Uterus (tissue), 2 donors: ENCODE results near the gene RANBP17.

Source experiments
- CTCF ChIP-seq, 4 experiments: fragments of 200-600 bp in 2 of 4; fragments of 450-650 bp in 2 of 4; sonication (generic) in 2 of 4; IDR thresholded peaks; one replicate each; pipeline ENCODE4 v1.5.1; 2016 to 2019; ENCODE audit warnings: antibody characterized with exemption in 4 of 4, mild to moderate bottlenecking in 2 of 4, moderate library complexity in 1 of 4
- POLR2A ChIP-seq, 2 donors: fragments of 450-650 bp; IDR thresholded peaks; one replicate each; pipeline ENCODE4 v1.6.1; 2016; ENCODE audit warnings: antibody characterized with exemption in 2 of 2, mild to moderate bottlenecking in 1 of 2, moderate library complexity in 1 of 2

- no peak for TF ChIP-seq CTCF (IDR thresholded peaks at IDR 0.05)
- no peak for TF ChIP-seq POLR2A (IDR thresholded peaks at IDR 0.05)
These were observed 131.7 kb downstream of the RANBP17 start for GRCh38 chr5:170993476-170993875.
